ENCODE measurements around the gene GNMT.
"Not testable (repeated sequence)": the region's sequence is repeated elsewhere in the genome, so short reads cannot be mapped to it uniquely, and the experiment has no call there.

The GNMT gene

DNA sequence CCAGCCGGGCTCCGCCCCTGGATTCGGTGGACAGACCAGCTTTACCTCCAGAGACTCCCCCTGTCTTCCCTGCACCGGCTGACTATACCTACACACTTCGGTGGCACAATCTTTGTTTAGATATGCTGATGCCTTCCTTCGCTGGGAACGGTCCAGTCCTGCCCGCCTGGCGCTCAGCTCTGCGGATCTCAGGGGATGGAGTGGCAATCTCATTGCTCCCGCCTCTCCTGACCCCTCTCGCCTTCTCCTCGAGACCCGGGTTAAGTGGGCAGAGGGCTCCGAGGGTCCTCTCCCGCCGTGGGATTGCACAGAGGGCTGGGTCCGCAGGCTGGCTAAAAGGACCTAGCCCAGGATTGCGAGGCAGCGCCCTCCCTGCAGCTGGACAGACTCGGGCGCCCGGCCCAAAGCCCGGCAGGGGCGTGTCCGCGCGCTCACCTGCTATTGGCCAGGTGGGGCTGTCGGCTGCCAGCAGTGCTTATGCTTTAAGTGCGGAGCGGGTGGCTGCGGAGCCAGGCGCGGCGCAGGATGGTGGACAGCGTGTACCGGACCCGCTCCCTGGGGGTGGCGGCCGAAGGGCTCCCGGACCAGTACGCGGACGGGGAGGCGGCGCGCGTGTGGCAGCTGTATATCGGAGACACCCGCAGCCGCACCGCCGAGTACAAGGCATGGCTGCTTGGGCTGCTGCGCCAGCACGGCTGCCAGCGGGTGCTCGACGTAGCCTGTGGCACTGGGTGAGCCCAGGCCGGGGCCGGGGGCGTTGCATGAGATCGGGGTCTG, at the start of gene GNMT:
Gene GNMT, plus strand, starts transcription at position 512 of the 777 bp plus-strand sequence. Its CDS starts 14 bp downstream, at position 526.
- no peak for FAIRE-seq

- FAIRE-seq, result no peak
These were observed 49.2 kb upstream of the GNMT start for GRCh38 chr6:42911171-42912021.

DNA sequence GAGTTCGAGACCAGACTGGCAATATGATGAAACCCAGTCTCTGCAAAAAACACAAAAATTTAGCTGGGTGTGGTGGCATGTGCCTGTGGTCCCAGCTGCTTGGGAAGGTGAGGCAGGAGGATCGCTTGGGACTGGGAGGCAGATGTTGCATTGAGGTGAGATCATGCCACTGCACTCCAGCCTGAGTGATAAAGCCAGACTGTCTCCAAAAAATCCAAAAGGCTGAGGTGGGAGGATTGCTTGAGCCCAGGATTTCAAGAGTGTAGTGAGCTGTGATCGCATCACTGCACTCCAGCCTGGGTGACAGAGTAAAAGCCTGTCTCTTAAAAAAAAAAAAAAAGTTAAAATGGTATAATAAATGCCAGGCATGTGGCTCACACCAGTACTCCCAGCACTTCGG, 46.0 kb upstream of the GNMT start:
- FAIRE-seq, result no peak

DNA sequence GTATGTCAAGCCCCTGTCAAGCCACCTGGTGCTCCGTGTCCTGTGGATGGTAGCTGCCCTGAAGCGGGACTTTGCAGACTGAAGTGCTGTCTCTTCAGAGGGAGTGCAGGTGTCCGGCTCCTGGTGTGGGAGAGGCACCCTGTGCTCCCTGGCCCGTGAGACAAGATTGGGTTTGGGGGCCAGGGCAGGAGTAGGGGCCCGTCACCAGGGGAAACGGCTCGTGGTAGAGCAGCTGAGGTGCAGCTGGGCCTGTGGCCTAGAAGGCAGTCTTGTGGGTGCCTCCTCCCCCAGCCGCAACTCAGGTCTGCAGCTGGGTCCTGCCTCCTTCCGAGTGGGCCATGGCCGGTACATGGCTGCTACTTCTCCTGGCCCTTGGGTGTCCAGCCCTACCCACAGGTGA, 44.8 kb upstream of the GNMT start, which contains the start of gene PTCRA:
Gene PTCRA, plus strand, starts transcription at position 322 of the 400 bp plus-strand sequence. Its CDS starts 17 bp downstream, at position 339.
- FAIRE-seq, result no peak

DNA sequence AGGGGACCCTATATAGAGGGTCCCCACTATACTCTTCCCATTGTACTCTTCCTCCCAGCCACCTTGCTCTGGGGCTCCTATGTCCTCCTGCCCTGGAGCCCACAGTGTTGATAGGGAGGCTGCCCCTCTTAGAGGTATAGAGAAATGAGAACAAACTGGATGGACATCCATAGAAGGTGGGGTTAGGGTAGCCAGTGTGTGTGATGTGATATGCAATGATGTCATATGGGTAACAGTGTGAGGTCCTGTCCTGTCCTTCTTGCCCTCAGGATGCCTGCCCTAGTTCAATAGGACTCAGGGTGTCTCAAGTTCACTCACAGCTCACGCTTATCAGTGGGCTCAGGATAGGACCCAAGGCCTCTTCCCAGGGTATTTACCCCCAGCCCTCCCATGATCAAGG, 44.3 kb upstream of the GNMT start:
- FAIRE-seq, result no peak

DNA sequence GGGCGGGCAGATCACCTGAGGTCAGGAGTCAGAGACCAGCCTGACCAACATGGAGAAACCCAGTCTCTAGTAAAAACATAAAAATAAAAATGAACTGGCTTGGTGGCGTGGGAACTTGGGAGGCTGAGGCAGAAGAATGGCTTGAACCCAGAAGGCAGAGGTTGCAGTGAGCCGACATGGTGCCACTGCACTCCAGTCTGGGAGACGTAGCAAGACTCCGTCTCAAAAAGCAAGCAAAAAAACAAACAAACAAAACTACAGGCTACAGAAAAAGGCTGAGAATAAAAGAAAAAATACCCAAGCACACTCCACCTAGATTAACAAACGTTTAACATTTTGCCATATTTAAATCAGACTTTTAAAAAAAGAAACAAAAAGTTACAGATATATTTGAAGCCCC, 38.8 kb upstream of the GNMT start:
- no peak for FAIRE-seq

GRCh38 chr6:42923666-42924065, 36.9 kb upstream of the GNMT start:
- no peak for FAIRE-seq

- FAIRE-seq, result no peak
These were observed 35.2 kb upstream of the GNMT start for GRCh38 chr6:42925248-42925857.

GRCh38 chr6:42928986-42929820, 31.4 kb upstream of the GNMT start, which contains the start of gene CNPY3:
Gene CNPY3 (plus strand): TSS chr6:42929480. CDS start chr6:42929571, 91 bp downstream.
- FAIRE-seq, result no peak

DNA sequence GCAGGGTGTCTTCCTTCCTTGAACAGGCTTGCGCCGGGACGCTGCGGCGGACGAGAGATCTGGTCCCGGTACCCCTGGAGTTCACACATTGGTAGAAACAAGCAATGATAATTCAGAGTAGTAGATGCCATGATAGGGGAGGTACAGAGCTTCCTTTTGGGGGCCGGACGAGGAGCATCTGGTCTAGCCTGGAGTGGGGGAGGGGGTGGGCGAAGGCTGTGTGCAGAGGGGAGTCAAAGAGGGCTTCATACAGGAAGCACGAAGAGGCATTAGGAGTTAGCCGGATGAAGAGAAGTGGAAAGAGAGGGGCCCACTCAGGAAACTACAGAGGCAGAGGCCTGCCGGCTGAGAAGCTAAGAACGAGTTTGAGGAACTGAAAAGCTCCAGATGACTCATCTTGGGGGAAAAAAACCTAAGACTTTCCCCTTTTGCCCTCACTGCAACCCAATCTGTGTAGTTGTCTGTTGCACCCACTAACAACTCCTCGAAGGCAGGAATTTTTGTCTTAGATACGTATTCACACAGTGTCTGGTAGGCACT, 30.7 kb upstream of the GNMT start:
- no peak for FAIRE-seq

DNA sequence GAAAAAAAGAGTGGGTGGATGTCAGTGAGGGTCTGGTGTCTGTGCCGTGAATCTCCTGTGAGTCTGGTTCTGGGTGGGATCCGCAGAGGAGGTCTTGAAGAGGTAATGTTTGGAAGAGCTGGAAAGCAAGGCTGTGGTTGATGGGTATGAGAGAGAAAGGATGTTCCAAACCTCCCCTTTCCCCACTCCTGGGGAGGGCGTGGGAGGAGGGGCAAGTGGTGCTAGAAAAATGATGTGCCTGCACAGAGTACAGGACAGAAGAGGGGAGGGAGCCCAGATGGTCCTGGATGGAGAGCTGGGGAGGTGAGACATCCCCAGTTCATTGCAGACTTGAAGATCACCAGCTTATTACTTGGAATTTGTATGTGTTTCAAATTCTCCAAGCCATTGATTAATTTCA, 28.1 kb upstream of the GNMT start:
- no peak for FAIRE-seq

DNA sequence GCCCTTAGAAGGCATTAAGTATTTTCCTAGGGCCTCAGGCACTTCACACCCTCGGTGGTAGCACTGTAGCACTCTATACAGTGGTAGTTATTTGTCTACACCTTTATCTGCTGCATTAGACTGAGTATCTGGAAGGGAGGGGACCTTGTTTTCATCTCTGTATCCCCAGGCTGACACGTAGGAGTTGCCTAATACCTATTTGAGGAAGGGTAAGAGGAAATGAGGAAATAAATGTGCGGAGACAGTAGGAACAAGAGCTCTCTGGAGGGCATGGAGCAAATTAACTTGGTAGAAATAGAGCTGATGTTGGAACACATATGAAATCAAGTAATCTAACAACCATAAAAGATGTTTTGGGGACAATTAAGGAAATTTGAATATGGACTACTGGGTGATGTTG, 27.3 kb upstream of the GNMT start:
- no peak for FAIRE-seq

GRCh38 chr6:42935322-42935721, 25.2 kb upstream of the GNMT start:
- FAIRE-seq, result no peak

- FAIRE-seq, result no peak
These were observed 24.2 kb upstream of the GNMT start for GRCh38 chr6:42936398-42936797.

DNA sequence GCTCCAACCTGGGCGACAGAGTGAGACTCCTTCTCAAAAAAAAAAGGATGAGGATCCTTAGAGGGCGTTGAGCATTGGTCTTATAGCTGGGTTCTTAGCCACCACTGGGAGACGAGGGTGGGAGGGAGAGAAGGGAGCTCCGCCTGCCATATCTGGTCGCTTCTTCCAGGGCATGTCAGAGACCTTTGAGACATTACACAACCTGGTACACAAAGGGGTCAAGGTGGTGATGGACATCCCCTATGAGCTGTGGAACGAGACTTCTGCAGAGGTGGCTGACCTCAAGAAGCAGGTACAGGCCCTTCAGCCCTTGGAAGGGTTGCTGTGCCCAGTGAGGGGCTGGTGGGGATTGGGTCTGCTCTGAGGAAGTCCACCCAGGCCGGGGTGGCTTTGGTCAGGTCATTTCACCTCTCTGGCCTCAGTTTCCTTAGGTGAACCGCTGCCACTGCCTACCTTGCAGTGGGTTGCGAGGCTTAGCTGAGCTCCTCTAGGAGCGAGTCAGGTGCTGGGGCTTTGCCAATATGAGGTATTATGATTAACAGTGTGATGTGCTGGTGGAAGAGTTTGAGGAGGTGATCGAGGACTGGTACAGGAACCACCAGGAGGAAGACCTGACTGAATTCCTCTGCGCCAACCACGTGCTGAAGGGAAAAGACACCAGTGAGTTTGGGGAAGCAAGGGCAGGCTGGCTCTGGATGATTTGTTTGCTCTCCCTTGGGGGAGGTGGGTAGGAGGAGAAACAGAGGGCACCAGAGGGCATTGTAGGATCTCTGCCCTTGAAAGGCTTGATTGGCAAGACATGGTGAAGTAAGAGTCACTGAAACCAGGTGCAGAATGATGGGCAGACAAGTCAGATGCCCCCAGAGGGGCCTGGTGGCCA, 22.8 kb upstream of the GNMT start:
- no peak for FAIRE-seq

DNA sequence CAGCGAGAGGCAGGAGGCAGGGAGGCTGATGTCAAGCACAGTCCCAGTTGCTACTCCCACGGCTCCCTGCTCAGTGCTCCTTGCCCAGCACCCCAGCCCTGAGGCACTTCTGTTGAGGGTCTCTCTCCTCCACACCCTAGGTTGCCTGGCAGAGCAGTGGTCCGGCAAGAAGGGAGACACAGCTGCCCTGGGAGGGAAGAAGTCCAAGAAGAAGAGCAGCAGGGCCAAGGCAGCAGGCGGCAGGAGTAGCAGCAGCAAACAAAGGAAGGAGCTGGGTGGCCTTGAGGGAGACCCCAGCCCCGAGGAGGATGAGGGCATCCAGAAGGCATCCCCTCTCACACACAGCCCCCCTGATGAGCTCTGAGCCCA, 22.1 kb upstream of the GNMT start:
- no peak for FAIRE-seq

GRCh38 chr6:42938987-42939809, 21.4 kb upstream of the GNMT start:
- no peak for FAIRE-seq

DNA sequence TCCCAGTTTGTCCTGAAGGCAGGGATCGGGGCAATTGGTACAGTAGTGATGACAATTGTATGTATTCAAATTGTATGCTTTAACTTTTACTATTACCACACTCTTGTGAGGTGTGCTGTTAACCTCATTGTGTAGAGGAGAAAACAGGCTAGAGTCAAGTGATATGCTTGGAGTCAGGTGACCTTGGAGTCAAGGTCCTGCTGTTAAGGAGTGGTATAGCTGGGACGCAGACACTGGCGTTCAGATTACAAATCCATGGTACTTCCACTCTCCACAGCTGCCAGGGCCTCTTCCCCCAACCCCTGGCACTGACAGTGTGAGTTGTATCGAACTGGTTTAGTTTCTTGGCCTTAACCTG, 20.8 kb upstream of the GNMT start:
- FAIRE-seq, result no peak

- FAIRE-seq, result no peak
These were observed 20.0 kb upstream of the GNMT start for GRCh38 chr6:42940493-42941045.

GRCh38 chr6:42941356-42941755, 19.2 kb upstream of the GNMT start:
- not testable (repeated sequence) for FAIRE-seq

Measured in colon (tissue), 2 donors.